HepG2 (cell line): ENCODE results near the gene TNIP1. TPM values are rescaled to one million over a fixed set of nuclear protein-coding genes. Genes with fewer than 3 reads are reported as not detected.
A peak's percentile ranks its signal among the peaks of the same experiment; 100 is the strongest.

ENCODE experiments used
- ATAC-seq: fragments of 200-7000 bp; cut with Tn5 transposase; 3 replicates; pipeline ENCODE4 v1.9.1; 2020; ENCODE audit warnings: mild to moderate bottlenecking, moderate library complexity
- BruUV-seq: library from RNA; stranded (reverse); fragments of 400-500 nt; replicated peaks from 2 replicates; lab custom pipeline; 2021; lab: Mats Ljungman, UMichigan
- CTCF ChIA-PET: fragments of 300-600 bp; formaldehyde crosslinking; extraction: SDS; loops from one replicate; lab custom pipeline; 2021; ENCODE audit warnings: low total read pairs, inconsistent platforms, low intra/inter-chr PET ratio; lab: Yijun Ruan, JAX
- POLR2A ChIA-PET: fragments of 350-600 bp; sonication (Branson Sonifier 250); formaldehyde crosslinking; loops from one replicate; lab custom pipeline; 2020; ENCODE audit warnings: antibody characterized with exemption, inconsistent platforms; lab: Yijun Ruan, JAX
- DNase-seq: peaks from one replicate; pipeline ENCODE4 v3.0.0-alpha.2; 2015; ENCODE audit warnings: low spot score
- FAIRE-seq: peaks from 3 replicates; lab custom pipeline; 2011; peaks lifted over from hg19 to GRCh38; lab: Jason Lieb, UNC
- H2AFZ ChIP-seq: one replicate; pipeline ENCODE4 v1.6.1; 2011; ENCODE audit warnings: low read length, inconsistent platforms
- H3K27ac ChIP-seq: fragments of 300-600 bp; 3 replicates; pipeline ENCODE4 v1.8.0; 2011; ENCODE audit warnings: mixed run types, mild to moderate bottlenecking, mixed read lengths, low read length, inconsistent platforms; ENCODE audit not compliant: insufficient read depth; ENCODE audit errors: extremely low read length
- H3K27me3 ChIP-seq, 2 experiments: fragments of 200-600 bp in 1 of 2; 2 replicates in 1 of 2; 3 replicates in 1 of 2; pipeline versions ENCODE4 v1.6.0 to v1.8.0; 2011; ENCODE audit warnings: low read length in 2 of 2, mild to moderate bottlenecking in 2 of 2, moderate library complexity in 2 of 2, inconsistent platforms in 1 of 2; ENCODE audit not compliant: insufficient read depth in 2 of 2, control insufficient read depth in 1 of 2
- H3K36me3 ChIP-seq, 2 experiments: fragments of 200-600 bp in 1 of 2; replicated peaks in 1 of 2; 2 replicates in 1 of 2; 3 replicates in 1 of 2; pipeline versions ENCODE4 v1.5.1 to v1.8.0; 2011; ENCODE audit warnings: low read length in 2 of 2, inconsistent platforms in 1 of 2; ENCODE audit not compliant: insufficient read depth in 2 of 2, control insufficient read depth in 1 of 2
- H3K4me1 ChIP-seq: 2 replicates; pipeline ENCODE4 v1.5.1; 2012; ENCODE audit warnings: low read length, inconsistent platforms; ENCODE audit not compliant: insufficient read depth
- H3K4me2 ChIP-seq: 2 replicates; pipeline ENCODE4 v1.6.0; 2011; ENCODE audit warnings: low read depth, low read length, inconsistent platforms
- H3K4me3 ChIP-seq, 3 experiments: fragments of 200-600 bp in 1 of 3; sonication (generic), shearing (Covaris generic) in 1 of 3; replicated peaks in 1 of 3; 2 replicates each; pipeline ENCODE4 v1.5.1; 2011 to 2016; ENCODE audit warnings: low read length in 3 of 3, inconsistent platforms in 2 of 3, low read depth in 2 of 3, mild to moderate bottlenecking in 2 of 3, control low read depth in 1 of 3, mixed read lengths in 1 of 3; ENCODE audit not compliant: insufficient read depth in 1 of 3
- H3K79me2 ChIP-seq: one replicate; pipeline ENCODE4 v1.6.1; 2011; ENCODE audit warnings: low read length, inconsistent platforms; ENCODE audit not compliant: insufficient read depth
- H3K9ac ChIP-seq: 2 replicates; pipeline ENCODE4 v1.6.0; 2011; ENCODE audit warnings: mild to moderate bottlenecking, low read depth, low read length, inconsistent platforms; ENCODE audit not compliant: insufficient read depth
- H3K9me3 ChIP-seq: 2 replicates; pipeline ENCODE4 v1.5.1; 2012; ENCODE audit warnings: mild to moderate bottlenecking, low read length
- H4K20me1 ChIP-seq: 2 replicates; pipeline ENCODE4 v1.6.0; 2011; ENCODE audit warnings: inconsistent platforms, mild to moderate bottlenecking, low read length, moderate library complexity; ENCODE audit not compliant: insufficient read depth
- AKNA ChIP-seq: sonication (generic); formaldehyde crosslinking; IDR thresholded peaks from 2 replicates; pipeline ENCODE4 v1.4.0; 2020; ENCODE audit warnings: missing genetic modification reagents, borderline replicate concordance
- ARID4A ChIP-seq: sonication (generic); formaldehyde crosslinking; IDR thresholded peaks from 2 replicates; pipeline ENCODE4 v1.5.0; 2020; ENCODE audit warnings: mild to moderate bottlenecking, missing genetic modification reagents, borderline replicate concordance
- HMG20B ChIP-seq: conservative IDR thresholded peaks from 2 replicates; pipeline ENCODE4 v1.6.1; 2016; ENCODE audit warnings: missing genetic modification reagents, missing compliant biosample characterization
- HNRNPH1 ChIP-seq: fragments of 200-400 bp; formaldehyde crosslinking; optimal IDR thresholded peaks from 2 replicates; pipeline ENCODE3; 2017; ENCODE audit warnings: mild to moderate bottlenecking, low read depth, low read length
- KDM5B ChIP-seq: sonication (generic); formaldehyde crosslinking; IDR thresholded peaks from 2 replicates; pipeline ENCODE4 v1.4.0; 2020; ENCODE audit warnings: missing genetic modification reagents, mild to moderate bottlenecking, borderline replicate concordance
- MTF2 ChIP-seq: sonication (generic); formaldehyde crosslinking; IDR thresholded peaks from 2 replicates; pipeline ENCODE4 v1.5.0; 2020; ENCODE audit warnings: missing genetic modification reagents, borderline replicate concordance
- PAF1 ChIP-seq: IDR thresholded peaks from 2 replicates; pipeline ENCODE4 v1.6.1; 2016; ENCODE audit warnings: missing genetic modification reagents, missing compliant biosample characterization
- SIX4 ChIP-seq: sonication (generic); formaldehyde crosslinking; IDR thresholded peaks from 2 replicates; pipeline ENCODE4 v1.4.0; 2020; ENCODE audit warnings: missing genetic modification reagents
- TCF7L2 ChIP-seq: IDR thresholded peaks from 2 replicates; pipeline ENCODE4 v1.6.1; 2011; ENCODE audit warnings: mild to moderate bottlenecking, low read depth, low read length, moderate library complexity
- XBP1 ChIP-seq: sonication (generic); formaldehyde crosslinking; IDR thresholded peaks from 2 replicates; pipeline ENCODE4 v1.5.0; 2020; ENCODE audit warnings: missing genetic modification reagents
- ZNF605 ChIP-seq: sonication (generic); formaldehyde crosslinking; IDR thresholded peaks from 2 replicates; pipeline ENCODE4 v1.8.0; 2022; ENCODE audit warnings: mild to moderate bottlenecking, missing genetic modification reagents
- ZNF639 ChIP-seq: conservative IDR thresholded peaks from 2 replicates; pipeline ENCODE4 v1.6.1; 2018; ENCODE audit warnings: missing genetic modification reagents
- ZNF841 ChIP-seq: sonication (generic); formaldehyde crosslinking; IDR thresholded peaks from 2 replicates; pipeline ENCODE4 v1.8.1; 2023; ENCODE audit warnings: missing genetic modification reagents, borderline replicate concordance
- ZSCAN25 ChIP-seq: sonication (generic); formaldehyde crosslinking; IDR thresholded peaks from 2 replicates; pipeline ENCODE4 v1.8.0; 2022; ENCODE audit warnings: mild to moderate bottlenecking, missing genetic modification reagents
- WGBS: methylation state at CpG from one replicate; pipeline ENCODE4 v1.1.6; 2017; ENCODE audit warnings: low lambda C conversion rate; 5-methylcytosine and 5-hydroxymethylcytosine counted together
- in situ Hi-C: cut with HindIII; loops from 2 replicates; pipeline ENCODE4 v1.10.0; 2017; ENCODE audit warnings: low pct_unique_long_range_greater_than_20kb; ENCODE audit not compliant: extremely low pct_ligation_motif_present
- intact Hi-C: fragments of 100-400 bp; cut with micrococcal nuclease; formaldehyde crosslinking; loops from one replicate; pipeline ENCODE4 v1.10.0; 2022; ENCODE audit not compliant: unreplicated experiment
- polyA plus RNA-seq, 8 experiments: library from polyadenylated mRNA; depleted of rRNA in 3 of 8; stranded (reverse) in 7 of 8; unstranded in 1 of 8; fragments of >200 nt; fragmentation: Illumina TruSeq in 4 of 8; extraction: Trizol in 4 of 8; gene quantifications; 2 replicates each; pipeline versions ENCODE4 v1.2.1 to v1.2.3, GENCODE V29; 2011 to 2016; ENCODE audit warnings: low read depth in 4 of 8, missing spikeins in 1 of 8, mixed read lengths in 1 of 8; ENCODE audit not compliant: insufficient read depth in 1 of 8
- total RNA-seq, 5 experiments: library from RNA; depleted of rRNA; stranded (reverse); fragments of >200 nt; fragmentation: Illumina TruSeq; extraction: Trizol; gene quantifications; 2 replicates each; pipeline ENCODE4 v1.2.3, GENCODE V29; 2016; ENCODE audit warnings: low read depth in 1 of 5

TNIP1 gene
- total and polyA plus RNA-seq, 2 of the 13 experiments (the other 11 are each of a cell fraction or from before 2014, with no cell fraction given): 26.2 to 45.9 TPM

GRCh38 chr5:151096001-151096373 lies 15.2 kb upstream of the TNIP1 start:
- ChIA-PET POLR2A (interaction anchor here (2.4 kb wide), 1 partner anchor 15 kb away, joined by 10 read pairs; the partner anchor contains the start of gene TNIP1), CTCF (no interaction called here)
- Histone ChIP-seq H3K79me2 (no peaks in the 10 kb centered on the region), H3K36me3 (no peaks in the 10 kb centered on the region; a peak in 1 of 5 replicates), H3K4me1 (peaks cover 49% of the 10 kb centered on the region), H3K27me3 (no peaks in the 10 kb centered on the region), H3K9me3 (no peaks in the 10 kb centered on the region), H2AFZ (no peak overlapping the region), H3K4me3 (no peak overlapping the region; a peak in 1 of 6 replicates), H4K20me1 (no peaks in the 10 kb centered on the region), H3K4me2 (peak overlapping the region; percentile 58), H3K27ac (no peak overlapping the region), H3K9ac (no peak overlapping the region)
- ATAC-seq: peak; percentile 57
- WGBS: 18% methylated on average over 6 of the region's 6 CpGs
- no peak for DNase-seq
- in situ Hi-C loops (no loop called here), intact Hi-C loops (no loop called here)
- no peak for FAIRE-seq
- BruUV-seq: no TSS peak
- TF ChIP-seq ZNF605 (no peak), SIX4 (no peak), ARID4A (CRISPR knock-in tag) (peak; percentile 39; the same call in 1 of the 2 replicates), ZNF639 (CRISPR knock-in tag) (no peak), AKNA (CRISPR knock-in tag) (no peak), HNRNPH1 (no peak), ZSCAN25 (CRISPR knock-in tag) (peak; percentile 27; the same call in 1 of the 2 replicates), PAF1 (CRISPR knock-in tag) (no peak), HMG20B (no peak), TCF7L2 (no peak), MTF2 (no peak), KDM5B (0 out of 2 replicates have a peak, but pooled peaks have one; percentile 35), XBP1 (CRISPR knock-in tag) (no peak), ZNF841 (no peak)
